SK-N-SH treated with all-trans-retinoic acid at 6 μM for 48 hours (cell line): ENCODE results near the gene KCNB1.

Source experiments
- ARNTL ChIP-seq: fragments of 450-650 bp; formaldehyde crosslinking; IDR thresholded peaks from 2 replicates; pipeline ENCODE4 v1.5.0; 2020; ENCODE audit warnings: low read depth, mild to moderate bottlenecking, moderate library complexity, borderline replicate concordance
- BACH2 ChIP-seq: fragments of 250-450 bp; sonication (Bioruptor Pico); IDR thresholded peaks from 2 replicates; pipeline ENCODE4 v1.9.0; 2021; ENCODE audit warnings: mild to moderate bottlenecking, borderline replicate concordance
- CSDC2 ChIP-seq: fragments of 250-450 bp; sonication (Bioruptor Pico); IDR thresholded peaks from 2 replicates; pipeline ENCODE4 v1.5.0; 2020; ENCODE audit warnings: mild to moderate bottlenecking, moderate library complexity
- ESRRG ChIP-seq: fragments of 250-450 bp; sonication (Bioruptor Pico); IDR thresholded peaks from 2 replicates; pipeline ENCODE4 v1.6.1; 2021; ENCODE audit warnings: mild to moderate bottlenecking
- RARB ChIP-seq: fragments of 250-450 bp; sonication (Bioruptor Pico); IDR thresholded peaks from 2 replicates; pipeline ENCODE4 v1.8.0; 2021; ENCODE audit warnings: mild to moderate bottlenecking, moderate library complexity
- ZC3H10 ChIP-seq: fragments of 250-450 bp; sonication (Bioruptor Pico); IDR thresholded peaks from 2 replicates; pipeline ENCODE4 v1.5.1; 2021; ENCODE audit warnings: mild to moderate bottlenecking, moderate library complexity
- ZFP3 ChIP-seq: fragments of 250-450 bp; sonication (Bioruptor Pico); IDR thresholded peaks from 2 replicates; pipeline ENCODE4 v1.5.0; 2020; ENCODE audit warnings: mild to moderate bottlenecking, moderate library complexity
- ZNF8 ChIP-seq: fragments of 450-650 bp; formaldehyde crosslinking; IDR thresholded peaks from 2 replicates; pipeline ENCODE4 v1.5.0; 2020; ENCODE audit warnings: mild to moderate bottlenecking, moderate library complexity
- TF ChIP-seq, protein P1 (sequence below): fragments of 250-450 bp; sonication (Bioruptor Pico); IDR thresholded peaks from 2 replicates; pipeline ENCODE4 v1.5.1; 2021; ENCODE audit warnings: mild to moderate bottlenecking, moderate library complexity

DNA sequence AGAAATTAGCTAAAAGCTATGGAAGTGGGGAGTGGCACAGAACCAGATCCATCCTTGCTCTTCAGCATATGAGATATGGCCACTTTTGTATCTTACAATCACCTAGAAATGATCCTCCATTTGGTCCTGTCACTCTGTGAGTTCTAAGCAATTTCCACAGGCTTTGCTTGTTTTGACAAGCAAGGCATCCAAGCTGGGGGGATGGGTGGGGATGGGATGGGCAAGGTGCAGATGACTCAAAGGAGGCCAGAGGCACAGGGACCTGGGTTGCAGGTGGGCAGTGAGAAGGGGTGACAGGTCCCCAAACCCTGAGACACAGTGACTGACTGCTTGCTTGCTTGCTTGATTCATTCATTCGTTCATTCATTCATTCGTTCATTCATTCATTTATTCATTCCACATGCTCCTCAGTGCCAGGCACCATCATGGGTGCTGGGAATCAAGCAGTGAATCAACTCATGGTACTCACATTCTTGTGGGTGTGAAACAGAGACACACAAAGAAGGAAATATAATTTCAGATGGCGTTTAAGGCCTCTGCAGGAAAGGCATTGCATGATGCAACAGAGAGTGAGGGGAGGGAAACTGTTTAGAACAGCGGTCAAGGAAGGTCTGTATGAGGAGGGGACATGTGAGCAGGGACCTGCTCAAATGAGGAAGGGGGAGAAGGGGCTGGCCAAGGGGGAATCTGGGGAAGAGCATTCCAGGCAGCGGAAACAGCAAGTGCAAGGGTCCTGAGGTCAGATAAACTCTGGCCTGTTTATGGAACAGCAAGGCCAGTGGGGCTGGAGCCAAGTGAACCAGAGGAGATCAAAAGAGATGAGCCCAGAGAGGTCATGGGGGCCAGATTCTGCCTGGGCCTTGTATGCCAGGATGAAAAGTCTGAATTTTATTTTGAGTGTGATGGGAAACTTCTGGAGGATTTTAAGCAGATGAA is 3.4 kb downstream of the KCNB1 start:
- TF ChIP-seq ZC3H10 (CRISPR knock-in tag): no peak
- no peak for TF ChIP-seq ARNTL (CRISPR knock-in tag)
- no peak for TF ChIP-seq CSDC2 (CRISPR knock-in tag)
- TF ChIP-seq ZFP3 (CRISPR knock-in tag): no peak
- TF ChIP-seq ZNF8 (CRISPR knock-in tag): no peak
- TF ChIP-seq BACH2 (CRISPR knock-in tag): no peak
- TF ChIP-seq, protein P1, sequence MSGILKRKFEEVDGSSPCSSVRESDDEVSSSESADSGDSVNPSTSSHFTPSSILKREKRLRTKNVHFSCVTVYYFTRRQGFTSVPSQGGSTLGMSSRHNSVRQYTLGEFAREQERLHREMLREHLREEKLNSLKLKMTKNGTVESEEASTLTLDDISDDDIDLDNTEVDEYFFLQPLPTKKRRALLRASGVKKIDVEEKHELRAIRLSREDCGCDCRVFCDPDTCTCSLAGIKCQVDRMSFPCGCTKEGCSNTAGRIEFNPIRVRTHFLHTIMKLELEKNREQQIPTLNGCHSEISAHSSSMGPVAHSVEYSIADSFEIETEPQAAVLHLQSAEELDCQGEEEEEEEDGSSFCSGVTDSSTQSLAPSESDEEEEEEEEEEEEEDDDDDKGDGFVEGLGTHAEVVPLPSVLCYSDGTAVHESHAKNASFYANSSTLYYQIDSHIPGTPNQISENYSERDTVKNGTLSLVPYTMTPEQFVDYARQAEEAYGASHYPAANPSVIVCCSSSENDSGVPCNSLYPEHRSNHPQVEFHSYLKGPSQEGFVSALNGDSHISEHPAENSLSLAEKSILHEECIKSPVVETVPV (CRISPR knock-in tag): no peak
- no peak for TF ChIP-seq RARB
- TF ChIP-seq ESRRG (CRISPR knock-in tag): no peak
